ENCODE measurements around the gene ZNF581.

ZNF581 gene

DNA sequence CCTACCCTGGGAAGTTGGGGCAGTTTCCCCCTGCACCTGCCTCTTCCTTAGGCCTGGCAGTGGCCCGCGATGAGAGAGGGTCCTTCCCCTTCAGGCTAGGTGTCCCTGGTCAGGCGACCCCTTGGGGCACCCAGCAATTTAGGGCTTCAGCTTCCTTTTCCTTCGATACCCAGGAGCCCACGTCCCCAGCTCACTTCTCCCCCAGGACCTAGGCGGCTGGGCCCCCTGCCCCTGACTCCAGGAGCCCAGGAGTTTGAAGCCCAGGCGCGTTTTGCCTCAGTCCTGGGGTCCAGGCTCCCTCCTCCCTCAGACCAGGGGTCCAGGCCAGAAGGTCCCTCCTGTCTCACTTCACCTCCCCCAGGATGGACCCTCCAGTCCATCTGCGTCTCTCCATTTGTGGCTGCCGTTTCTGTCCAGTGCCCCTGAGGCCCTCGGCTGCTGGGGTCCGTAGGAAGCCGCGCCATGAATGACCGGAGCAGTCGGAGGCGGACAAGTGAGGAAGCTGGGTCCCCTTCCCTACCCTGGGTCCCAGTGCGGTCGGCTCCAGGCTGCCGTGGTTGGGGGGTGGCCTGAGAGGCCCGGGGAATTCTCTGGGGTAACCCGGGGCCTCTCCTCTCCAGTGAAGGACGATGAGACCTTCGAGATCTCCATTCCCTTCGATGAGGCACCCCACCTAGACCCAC lies 5.3 kb downstream of the ZNF581 start:
- no peak for DNase-seq (ENCODE audit: low read depth in 2 of 2)

DNA sequence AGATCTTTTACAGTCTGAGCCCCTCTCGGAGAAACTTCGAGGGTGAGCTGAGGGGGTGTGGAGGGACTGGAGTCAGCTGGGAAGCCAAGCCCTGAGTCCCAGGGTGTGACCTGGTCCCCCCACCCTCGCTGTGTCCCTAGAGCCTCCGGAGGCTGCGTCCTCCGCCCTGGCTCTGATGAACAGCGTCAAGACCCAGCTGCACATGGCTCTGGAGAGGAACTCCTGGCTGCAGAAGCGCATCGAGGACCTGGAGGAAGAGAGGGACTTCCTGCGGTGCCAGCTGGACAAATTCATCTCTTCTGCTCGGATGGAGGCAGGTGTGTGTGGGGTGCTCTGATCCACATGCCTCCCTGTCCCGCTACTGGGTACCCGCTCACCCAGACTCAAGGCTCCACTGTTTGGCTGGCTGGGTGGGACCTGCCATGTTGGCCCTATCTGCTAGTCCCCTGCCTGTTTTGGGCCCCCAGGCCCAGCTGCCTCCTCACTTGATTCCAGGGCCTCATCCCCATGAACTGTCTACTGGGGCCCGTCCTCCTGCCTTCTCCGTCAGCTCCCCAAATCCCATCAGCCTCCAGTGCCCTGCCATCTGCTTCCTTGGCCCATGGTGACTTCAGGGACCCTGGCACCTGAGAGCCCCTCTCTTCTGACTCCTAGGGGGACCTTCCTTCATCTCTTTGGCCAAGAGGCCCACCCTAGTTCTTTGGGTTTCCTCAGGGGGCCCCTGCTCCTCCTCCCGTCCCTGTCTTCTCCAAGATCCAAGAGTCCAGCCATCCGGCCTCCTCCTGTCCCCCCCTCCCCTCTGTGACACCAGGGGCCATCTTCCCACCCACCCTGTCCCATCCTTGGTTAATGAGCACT lies 6.0 kb downstream of the ZNF581 start:
- DNase-seq (ENCODE audit: low read depth in 2 of 2), result no peak

DNA sequence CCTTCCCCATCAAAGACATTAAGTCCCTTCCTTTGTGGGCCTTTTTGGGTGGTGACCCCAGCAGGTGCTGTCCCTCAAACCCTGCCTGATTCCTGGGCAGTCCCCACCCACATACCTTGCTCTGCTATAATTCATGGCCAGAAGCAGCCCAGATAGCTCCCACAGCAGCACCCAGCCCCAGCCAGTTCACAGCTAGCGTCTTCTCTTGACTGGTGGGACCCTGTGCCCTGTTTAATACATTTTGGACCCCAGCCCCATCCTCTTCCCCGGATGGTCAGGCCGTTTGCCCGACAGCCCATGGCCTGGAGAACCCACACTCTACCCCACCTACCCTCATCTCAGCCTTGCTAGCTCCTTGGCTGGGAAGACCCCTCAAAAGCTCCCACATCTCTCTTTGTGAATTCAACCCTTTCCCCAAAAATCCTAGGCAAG lies 6.7 kb downstream of the ZNF581 start:
- DNase-seq (ENCODE audit: low read depth in 2 of 2), result no peak

DNA sequence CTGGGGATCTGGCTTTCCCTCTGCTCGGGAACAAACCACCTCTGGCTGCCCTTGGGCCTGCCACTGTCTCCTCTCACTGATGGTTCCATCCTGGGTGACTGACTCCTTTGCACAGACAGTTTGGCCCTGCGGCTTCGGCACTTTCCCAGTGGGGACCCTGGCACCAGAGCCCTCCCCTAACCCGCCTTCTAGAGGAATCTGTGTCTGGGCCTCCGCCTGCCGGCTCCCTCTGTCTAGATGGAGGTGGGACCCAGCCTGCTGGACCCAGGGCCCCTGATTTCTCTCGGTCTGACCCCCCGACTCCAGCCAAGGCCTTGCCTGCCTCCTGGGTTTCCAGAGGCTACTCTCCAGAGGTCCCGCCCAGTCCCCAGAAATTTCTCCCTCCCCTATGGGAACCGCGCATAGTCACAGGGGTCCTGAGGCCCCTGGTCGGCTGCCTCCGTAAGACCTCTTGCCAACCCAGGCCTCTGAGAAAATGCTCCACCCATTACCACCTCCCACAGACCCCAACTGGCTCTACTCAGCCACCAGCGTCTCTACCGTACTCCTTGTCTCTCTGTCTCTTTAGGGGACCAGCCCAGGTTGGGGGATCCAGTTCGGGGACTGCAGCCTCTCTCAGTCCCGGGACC lies 7.3 kb downstream of the ZNF581 start:
- DNase-seq (ENCODE audit: low read depth in 2 of 2), result no peak

DNA sequence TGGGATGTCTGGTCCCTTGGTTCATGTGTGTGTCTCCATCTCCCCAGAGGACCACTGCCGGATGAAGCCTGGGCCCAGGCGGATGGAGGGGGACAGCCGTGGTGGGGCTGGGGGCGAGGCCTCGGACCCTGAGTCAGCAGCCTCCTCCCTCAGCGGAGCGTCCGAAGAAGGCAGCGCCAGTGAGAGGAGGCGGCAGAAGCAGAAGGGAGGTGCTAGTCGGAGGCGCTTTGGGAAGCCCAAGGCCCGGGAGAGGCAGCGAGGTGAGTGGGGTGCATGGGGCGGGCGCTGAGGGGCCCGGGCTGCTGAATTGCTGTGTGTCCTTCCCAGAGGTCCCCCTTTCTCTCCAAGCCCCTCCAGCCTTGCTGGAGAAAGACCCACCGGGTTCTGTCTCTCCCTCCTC lies 7.8 kb downstream of the ZNF581 start:
- DNase-seq (ENCODE audit: low read depth in 2 of 2), result no peak

DNA sequence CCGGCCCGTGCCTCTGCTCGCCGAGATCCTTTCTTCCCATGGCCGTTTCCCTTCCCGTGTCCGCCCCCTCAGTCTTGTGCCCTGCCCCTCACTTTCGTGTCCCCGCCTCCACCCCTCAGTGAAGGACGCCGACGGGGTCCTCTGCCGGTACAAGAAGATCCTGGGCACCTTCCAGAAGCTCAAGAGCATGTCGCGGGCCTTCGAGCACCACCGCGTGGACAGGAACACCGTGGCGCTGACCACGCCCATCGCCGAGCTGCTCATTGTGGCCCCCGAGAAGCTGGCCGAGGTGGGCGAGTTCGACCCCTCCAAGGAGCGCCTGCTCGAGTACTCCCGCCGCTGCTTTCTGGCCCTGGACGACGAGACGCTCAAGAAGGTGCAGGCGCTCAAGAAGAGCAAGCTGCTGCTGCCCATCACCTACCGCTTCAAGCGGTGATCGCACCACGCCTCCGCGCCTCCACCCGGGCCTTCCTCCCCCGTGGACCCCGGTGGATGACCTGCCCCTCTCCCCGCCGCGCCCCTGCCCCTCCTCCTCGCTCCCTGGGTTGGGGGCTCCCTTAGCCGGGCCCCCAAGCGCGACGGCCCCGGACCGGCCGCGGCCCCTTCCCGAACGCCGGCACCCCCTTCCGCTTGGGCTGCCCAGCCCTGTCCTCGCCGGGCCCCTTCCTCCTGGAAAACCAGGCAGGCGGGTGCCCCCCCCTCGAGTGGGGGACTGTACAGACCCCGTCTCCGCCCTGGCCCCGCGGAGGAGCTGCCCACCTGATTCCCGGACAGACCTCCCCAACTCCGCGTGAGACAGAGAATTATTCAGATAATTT lies 9.1 kb downstream of the ZNF581 start:
- DNase-seq (ENCODE audit: low read depth in 2 of 2), result no peak

DNA sequence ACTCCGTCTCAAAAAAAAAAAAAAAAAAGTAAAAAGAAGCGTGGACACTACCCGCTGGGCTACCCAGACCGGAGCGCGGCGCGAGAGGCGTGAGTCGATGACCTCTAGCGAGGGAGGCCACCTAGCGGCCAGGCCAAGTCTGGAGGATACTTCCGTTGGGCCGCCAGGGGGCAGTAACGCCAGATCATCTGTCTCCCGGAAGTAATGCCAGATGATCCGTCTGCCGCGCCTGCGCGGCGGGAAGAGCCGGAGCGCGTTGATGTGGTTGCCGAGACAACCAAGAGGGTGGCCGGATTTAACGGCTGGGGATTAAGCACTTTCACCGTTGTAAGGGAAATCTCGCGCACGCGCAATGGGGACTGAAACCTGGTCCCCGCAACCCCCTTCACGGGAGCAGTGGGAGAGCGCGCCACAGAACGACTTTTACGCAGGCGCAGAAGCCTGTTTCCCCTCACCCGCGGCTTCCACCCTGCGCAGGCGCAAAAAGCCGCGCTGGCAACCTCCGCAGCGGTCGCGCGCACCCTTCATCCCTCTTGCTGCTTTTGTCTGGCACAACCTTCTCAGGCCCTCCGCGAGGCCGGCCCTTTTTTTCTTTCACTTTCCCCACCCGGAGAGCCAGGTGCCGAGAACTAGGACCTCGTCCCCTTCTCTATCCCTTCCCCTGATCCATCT lies 10.3 kb downstream of the ZNF581 start:
- DNase-seq (ENCODE audit: low read depth in 2 of 2), result peak; percentile 99

DNA sequence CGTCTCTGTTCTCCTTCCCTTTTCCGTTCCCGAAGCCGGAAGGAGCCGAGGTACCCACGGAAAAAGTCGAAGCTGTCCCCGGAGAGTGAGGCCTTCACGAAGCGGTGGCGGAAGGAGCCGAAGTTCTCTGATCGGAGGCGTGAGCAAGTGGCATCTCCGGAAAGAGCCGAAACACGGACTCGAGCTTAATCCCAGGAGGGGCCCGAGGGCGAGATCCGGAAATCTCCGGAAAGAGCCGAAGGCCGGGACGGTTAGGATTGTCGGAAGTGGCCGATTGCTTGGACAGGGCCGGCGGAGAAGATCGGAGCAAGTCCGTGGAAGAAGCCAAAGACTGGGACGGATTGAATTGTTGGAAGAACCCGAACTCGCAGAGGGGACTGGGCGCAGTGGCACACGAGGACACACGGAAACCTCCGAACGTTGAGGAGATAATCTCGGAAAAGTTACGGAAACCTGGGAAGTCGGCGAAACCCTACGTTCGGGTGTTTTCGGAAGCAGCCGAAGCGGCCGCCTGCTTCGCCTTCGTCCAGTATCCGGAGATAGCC lies 10.9 kb downstream of the ZNF581 start:
- DNase-seq (ENCODE audit: low read depth in 2 of 2), result peak; percentile 95 to 98

DNA sequence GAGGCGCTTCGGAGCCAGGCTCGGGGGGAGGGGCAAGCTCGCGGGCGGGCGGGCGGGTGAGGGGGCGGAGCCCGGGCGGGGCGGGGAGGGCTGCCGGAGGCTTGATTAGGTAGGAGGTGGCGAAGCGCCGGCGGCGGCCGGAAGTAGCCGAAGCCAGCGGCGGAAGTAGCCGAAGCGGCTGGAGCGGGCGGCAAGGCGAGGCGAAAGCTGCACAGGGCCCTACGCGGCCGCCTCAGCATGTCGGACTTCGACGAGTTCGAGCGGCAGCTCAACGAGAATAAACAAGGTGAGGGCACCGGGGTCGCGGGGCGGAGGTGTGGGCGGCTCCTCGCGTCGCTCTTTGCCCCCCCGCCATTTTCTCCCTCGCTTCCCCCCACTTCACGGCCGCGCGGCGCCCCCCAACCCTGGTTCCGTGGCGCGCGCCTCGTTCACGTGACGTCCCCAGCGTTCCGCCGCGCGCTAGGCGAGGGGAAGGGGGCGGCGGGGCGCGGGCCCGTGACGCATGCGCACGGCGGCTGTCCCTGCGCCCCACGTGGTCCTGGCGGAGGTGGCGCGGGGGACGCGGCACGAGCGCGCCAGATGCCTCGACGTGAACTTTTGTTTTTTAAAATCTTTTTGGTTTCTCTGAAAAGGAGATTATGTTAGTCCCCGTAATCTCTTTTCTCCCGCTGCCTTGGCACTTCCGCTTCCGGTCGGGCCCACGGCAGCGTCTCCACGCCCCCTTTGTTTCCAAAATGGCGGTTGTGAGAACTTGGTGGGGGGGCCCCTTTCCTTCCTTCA lies 11.6 kb downstream of the ZNF581 start, which contains the start of gene U2AF2:
Gene U2AF2 (plus strand): TSS at position 168 of the 780 bp plus-strand sequence. CDS start 70 bp downstream, at position 238.
- peak; percentile 90 to 93 for DNase-seq (ENCODE audit: low read depth in 2 of 2)

DNA sequence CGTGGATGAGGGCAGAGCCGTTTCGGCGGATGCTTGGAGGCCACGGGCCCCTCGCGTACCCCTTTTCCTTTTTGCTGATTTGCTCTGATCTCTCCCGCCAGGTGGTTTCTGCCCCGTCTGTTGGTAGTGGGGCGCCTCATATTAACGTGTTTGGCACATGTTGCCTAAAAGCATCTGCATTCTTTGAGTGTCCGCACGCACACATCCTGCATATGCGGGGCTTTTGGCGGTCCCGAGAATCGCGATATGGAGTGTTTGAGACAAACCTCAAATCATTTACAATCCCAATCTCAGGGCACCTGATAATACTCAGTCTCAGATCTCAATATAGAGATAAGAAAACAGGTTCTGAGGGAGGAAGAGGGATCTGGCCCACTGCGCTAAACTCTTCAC lies 12.2 kb downstream of the ZNF581 start:
- no peak for DNase-seq (ENCODE audit: low read depth in 2 of 2)

DNA sequence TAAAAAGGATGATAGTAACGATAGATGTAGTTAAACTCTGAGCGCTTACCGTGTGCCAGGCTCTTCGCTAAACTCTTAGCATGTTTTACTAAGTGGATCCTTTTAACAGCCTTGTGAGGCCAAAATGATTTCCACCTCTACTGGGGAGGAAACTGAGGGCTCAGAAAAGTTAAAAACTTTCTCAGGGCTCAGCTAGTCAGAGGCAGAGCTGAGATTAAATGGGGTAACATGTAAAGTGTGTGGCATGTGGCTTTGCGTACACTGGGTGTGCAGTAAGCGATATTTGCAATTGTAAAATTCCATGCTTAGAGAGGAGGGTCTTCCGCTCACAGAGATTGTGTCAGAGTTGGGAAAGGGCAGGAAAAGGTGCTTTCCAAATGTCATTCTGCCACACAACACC lies 13.1 kb downstream of the ZNF581 start:
- no peak for DNase-seq (ENCODE audit: low read depth in 2 of 2)

DNA sequence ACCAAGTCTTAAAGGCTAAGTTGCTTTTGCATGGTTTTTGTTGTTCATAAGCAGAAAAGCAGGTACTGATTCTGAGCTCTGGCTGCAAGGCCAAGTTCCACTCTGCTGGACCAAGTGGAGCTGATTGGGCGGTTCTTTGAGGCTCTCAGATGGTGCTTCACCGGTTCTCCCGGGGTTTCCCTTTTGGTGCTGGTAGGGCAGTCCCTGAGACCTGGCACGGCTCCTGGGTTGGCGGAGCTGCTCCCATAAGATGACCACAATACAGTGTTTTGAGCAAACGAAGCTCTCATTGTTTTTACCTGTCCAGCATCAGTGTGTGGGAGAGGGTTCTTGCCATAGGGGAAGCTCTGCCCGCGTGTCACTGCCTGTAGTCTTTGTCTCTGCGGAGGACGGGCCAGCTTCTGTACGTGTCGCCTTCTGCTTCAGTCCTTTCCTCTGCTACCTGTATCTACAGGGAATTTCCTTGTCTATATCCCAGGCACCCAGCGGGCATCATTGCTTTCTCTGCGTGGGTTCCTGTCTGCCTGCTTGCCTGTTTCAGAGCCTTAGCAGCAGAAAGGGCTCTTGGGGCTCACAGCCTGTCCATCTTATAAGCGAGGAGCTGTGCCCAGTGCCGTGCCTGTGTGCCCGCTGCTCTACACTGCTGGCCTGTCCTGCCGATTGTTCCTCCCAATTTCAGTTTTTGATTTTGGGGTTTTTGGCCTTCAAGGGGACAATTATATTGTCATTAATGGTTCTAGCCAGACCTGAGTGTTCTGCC lies 13.7 kb downstream of the ZNF581 start:
- DNase-seq (ENCODE audit: low read depth in 2 of 2), result no peak

DNA sequence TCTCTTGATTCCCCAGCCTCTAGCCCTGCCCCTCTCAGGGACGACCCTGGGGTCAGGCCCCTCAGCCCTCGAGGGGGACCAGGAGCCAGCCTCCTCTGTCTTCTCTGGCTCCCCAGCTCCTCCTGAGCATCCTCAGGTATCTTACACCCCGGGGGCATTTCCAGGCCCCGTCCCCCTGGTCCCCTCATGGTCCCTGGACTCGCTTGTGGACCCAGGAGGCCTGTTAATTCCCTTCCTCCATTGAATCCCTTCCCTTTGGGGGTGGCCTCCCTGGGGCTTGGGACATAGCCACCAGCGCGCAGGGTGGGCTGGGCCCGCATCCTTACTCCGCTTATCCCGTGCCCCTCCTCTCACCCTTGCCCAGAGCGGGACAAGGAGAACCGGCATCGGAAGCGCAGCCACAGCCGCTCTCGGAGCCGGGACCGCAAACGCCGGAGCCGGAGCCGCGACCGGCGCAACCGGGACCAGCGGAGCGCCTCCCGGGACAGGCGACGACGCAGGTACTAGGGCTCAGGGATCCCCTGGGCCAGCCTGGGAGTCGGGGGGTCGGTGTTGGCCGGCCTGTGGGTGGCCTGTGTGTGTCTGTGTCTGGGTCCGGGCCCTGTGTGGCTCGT lies 15.5 kb downstream of the ZNF581 start:
- no peak for DNase-seq (ENCODE audit: low read depth in 2 of 2)

DNA sequence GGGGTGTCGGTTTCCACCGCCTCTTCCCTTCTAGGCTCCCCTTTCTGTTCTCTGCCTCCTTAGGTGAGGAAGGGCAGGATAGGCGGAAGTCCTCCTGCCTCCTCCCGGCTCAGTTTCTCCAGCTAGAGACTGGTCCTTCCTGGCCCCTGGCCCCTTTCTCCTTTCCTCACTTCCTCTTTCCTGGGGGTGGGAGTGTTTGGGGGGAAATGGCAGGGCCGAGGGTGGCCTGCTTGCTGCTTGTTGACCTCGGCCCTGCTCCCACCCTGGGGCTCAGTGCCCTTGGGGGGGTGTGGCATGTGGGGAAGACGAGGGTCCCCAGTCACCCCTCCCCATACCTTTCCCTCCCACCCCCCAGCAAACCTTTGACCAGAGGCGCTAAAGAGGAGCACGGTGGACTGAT lies 16.4 kb downstream of the ZNF581 start:
- no peak for DNase-seq (ENCODE audit: low read depth in 2 of 2)

DNA sequence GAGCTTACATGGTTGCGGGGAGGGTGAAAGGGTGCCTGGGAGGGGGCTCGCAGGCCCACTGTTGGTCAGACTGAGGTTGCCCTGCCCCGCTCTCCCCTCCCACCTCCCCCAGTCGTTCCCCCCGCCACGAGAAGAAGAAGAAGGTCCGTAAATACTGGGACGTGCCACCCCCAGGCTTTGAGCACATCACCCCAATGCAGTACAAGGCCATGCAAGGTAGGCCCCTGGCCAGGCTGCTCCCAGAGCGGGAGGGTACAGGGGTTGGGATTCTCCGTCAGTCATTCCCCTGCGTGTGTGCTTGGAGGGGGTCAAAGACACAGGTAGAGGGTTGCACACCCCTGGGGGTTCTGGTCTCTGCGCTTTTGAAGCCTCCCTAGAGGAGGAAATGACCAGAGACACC lies 17.0 kb downstream of the ZNF581 start:
- DNase-seq (ENCODE audit: low read depth in 2 of 2), result no peak

DNA sequence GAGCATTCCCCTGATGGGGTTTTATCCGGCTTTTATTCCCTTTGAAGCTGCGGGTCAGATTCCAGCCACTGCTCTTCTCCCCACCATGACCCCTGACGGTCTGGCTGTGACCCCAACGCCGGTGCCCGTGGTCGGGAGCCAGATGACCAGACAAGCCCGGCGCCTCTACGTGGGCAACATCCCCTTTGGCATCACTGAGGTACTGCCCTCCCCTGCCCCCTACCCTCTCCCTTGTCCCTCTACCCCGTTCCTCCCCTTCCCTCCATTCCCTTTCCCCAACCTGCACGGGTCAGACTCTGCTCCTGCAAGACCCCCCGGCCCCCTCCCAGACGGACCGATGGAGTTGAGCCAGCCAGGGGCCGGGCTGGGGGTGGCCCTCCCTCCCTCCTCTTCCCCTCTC lies 17.5 kb downstream of the ZNF581 start:
- no peak for DNase-seq (ENCODE audit: low read depth in 2 of 2)

DNA sequence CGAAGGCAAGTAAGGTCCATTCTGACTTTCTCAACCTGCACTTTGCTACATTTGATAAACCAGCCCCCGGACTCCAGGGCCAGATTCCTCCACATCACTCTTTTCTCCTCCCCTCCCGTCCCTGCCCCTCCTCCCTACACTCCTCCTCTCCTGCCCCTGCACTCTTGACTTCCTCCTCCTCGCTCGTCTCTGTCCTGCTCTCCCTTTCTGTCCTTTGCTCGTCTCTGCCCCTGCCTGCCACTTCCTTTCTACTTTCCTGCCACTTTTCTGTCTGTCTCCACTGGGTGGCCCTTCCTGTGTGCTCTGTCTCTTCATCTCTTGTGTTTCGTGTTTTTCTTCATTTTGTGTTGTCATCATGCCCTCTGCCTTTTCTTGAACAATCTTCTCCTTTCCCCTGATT lies 18.4 kb downstream of the ZNF581 start:
- DNase-seq (ENCODE audit: low read depth in 2 of 2), result no peak

DNA sequence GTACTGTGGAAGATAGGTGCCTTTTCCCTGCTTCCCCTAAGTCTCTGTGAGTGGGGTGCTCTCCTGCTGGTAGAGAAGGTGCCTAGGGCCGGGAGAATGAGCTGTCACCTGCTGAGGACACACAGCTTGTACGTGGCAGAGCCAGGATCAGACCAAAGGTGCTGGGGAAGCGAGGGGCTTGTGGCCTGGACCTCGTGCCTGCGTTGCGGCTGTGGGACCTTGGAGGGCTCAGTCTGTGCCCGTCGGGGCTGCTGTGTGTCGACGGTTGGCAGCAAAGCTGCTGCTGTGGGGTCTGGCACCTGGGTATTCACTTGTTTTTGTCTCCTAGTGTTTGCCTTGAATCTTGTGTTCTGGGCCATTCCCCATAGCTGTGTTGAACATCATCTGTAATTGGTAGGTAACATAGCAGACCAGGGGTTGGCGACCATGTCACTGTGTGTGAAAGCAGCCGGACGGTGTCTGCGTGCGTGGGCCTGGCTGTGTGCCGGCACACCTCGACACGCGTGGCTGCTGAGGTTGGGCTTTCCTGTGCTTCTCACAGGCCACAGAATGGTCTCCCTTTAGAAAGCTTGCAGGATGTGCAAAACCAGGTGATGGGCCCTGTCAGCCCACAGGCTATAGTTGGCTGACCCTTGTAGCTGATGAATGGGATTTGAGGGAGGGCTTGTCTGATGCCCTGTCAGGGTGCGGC lies 20.5 kb downstream of the ZNF581 start:
- DNase-seq (ENCODE audit: low read depth in 2 of 2), result no peak
